ENCODE data around the gene ZNF823. TPM values are rescaled to one million over a fixed set of nuclear protein-coding genes. Genes with fewer than 3 reads are reported as not detected.
"Not testable (repeated sequence)": the region's sequence is repeated elsewhere in the genome, so short reads cannot be mapped to it uniquely, and the experiment has no call there.

The ZNF823 gene
- polyA plus RNA-seq, 1 donor, result 13.4 TPM

DNA sequence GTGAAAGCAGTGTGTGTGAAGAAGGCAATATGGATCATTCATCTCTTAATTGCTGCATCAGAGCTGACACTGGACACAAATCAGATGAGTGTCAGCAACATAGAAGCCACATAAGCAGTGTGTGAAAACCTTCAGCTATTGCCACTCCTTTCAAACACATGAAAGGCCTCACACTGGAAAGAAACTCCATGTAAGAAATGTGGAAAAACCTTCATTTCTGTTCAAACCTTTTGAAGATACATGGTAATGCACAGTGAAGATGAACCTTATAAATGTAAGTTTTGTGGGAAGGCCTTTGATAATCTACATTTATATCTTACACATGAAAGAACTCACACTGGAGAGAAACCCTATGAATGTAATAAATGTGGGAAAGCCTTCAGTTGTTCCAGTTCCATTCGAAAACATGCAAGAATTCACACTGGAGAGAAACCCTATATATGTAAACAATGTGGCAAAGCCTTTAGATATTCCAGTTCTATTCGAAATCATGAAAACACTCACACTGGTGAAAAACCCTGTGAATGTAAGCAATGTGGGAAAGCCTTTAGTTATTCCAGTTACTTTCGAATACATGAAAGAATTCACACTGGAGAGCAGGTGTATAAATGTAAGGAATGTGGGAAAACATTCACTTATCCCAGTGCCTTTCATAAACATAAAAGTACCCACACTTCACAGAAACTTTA lies 53.6 kb downstream of the ZNF823 start:
- DNase-seq, result no peak

DNA sequence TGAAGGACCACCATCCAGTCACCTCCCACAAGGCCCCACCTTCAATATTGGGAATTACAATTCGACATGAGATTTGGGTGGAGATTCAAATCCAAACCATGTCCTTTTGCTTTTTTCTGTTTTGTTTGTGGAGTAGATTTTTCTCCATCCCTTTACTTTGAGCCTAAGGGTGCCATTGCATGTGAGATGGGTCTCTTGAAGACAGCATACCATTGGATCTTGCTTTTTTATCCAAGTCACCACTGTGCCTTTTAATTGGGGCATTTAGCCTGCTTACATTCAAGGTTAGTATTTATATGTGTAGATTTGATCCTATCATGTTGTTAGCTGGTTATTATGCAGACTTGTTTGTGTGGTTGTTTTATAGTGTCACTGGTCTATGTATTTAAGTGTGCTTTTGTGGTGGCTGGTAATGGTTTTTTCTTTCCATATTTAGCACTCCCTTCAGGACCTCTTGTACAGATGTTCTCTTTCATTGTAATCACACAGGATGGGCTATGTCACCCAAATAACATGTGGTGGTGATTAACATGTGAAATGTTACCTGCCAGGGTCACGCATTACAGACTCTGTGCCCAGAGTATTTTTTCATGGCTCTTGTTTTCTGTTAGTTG lies 58.0 kb downstream of the ZNF823 start:
- DNase-seq, result no peak

DNA sequence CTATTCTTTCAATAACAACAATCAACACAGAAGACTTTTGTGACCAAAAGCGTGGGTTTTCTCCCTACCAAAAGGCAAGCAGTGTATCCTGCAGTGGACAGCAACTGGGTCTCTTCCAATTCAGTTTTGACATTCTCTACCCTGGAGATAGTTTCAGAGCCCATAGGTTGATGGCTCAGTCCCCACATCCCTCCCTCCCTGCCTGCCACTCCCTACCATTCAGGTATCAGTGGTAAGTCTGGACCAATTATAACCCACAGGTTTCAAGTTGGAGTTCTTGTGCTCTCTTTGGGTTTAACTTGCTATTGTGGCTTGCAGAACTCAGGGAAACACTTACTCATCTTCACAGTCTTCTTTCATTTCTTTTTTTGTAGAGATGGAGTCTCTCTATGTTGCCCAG lies 60.2 kb downstream of the ZNF823 start:
- DNase-seq, result no peak

DNA sequence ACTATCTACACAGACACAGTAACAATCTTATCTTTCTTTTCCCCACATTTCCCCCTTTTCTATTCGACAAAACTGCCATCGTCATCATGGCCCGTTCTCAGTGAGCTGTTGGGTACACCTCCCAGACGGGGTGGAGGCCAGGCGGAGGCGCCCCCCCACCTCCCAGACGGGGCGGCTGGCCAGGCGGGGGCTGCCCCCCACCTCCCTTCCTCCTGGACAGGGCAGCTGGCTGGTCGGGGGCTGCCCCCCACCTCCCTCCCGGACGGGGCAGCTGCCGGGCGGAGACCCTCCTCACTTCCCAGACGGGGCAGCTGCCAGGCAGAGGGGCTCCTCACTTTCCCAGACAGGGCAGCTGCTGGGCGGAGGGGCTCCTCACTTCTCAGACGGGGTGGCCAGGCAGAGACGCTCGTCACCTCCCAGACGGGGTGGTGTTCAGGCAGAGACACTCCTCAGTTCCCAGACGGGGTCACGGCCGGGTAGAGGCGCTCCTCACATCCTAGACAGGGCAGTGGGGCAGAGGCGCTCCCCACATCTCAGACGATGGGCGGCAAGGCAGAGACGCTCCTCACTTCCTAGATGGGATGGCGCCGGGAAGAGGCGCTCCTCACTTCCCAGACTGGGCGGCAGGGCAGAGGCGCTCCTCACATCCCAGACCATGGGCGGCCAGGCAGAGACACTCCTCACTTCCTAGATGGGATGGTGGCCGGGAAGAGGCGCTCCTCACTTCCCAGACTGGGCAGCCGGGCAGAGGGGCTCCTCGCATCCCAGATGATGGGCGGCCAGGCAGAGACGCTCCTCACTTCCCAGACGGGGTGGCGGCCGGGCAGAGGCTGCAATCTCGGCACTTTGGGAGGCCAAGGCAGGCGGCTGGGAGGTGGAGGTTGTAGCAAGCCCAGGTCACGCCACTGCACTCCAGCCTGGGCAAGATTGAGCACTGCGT lies 61.8 kb downstream of the ZNF823 start:
- not testable (repeated sequence) for DNase-seq

DNA sequence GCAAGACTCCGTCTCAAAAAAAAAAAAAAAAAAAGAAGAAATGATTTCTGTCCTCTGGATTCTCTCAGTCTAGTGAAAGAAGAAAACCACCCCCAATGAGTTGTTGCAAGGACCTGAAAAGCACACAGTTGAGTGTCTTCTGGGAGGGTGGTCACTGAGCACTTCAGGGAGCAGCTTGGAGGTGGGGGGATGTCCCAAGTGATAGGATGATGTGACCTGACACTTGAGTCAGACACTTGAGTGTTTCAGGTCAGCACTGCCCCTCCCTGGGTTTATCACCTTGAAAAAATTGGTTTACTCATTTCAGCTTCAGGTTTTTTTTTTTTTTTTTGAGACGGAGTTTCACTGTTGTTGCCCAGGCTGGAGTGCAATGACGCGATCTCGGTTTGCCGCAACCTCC lies 63.2 kb downstream of the ZNF823 start:
- no peak for DNase-seq

DNA sequence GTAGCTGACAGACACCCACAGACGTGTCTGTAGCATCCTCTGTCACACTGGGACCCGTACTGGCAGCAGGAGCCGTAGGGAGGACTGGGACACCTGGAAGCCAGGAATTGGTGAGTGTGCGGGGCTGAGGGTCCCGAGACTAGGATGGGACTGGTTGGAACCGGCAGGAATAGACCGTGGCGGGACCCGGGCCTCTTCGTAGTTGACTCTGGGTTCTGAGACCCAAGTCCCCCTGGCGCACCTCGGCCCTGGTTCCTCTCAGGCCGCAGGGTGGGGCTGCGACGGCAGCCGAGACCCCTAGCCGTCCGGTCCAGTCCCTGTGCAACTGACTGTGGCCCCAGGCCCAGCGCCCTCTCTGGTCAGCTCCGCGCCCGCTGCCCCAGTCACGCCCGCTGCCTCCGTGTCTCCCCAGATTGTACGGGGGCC lies 64.7 kb downstream of the ZNF823 start:
- DNase-seq, result peak; percentile 7

DNA sequence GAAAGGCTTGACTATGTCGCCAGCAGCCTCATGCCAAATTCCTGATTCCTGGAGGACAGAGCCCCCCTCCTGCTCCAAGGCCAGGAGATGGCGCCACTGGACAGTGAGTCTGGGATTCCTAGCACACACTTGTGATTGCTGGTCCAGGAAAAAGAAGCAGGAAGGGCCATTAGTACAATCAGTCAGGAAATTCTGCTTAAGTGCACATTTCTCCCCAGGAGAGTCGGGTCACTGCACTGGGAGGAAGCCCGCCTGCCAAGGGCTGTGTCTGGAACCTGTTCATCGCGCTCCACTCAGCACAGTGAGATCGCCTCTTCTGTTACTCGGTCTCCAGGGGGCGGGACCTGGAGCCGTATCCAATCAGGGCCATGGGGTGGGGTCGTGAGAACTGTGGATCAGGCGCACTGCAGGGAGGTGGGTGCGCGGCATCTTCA lies 65.1 kb downstream of the ZNF823 start:
- DNase-seq, result peak; percentile 89

Other genes with a start within 250 kb of the ZNF823 start
- gene ZNF653, start 233.1 kb downstream of the ZNF823 start, polyA plus RNA-seq (ENCODE audit: insufficient read length), result 9.6 TPM
- gene ECSIT, start 209.8 kb downstream of the ZNF823 start, polyA plus RNA-seq (ENCODE audit: insufficient read length), result 31.0 TPM
- gene CNN1, start 200.1 kb downstream of the ZNF823 start, polyA plus RNA-seq (ENCODE audit: insufficient read length), result 3.0 TPM
- gene ELOF1, start 179.7 kb downstream of the ZNF823 start, polyA plus RNA-seq (ENCODE audit: insufficient read length), result 42.3 TPM
- 10.0 TPM for gene ACP5, start 161.3 kb downstream of the ZNF823 start, polyA plus RNA-seq (ENCODE audit: insufficient read length)
- 43.4 TPM for gene ZNF627, start 141.5 kb downstream of the ZNF823 start, polyA plus RNA-seq (ENCODE audit: insufficient read length)
- 18.3 TPM for gene ZNF441, start 28.1 kb upstream of the ZNF823 start, polyA plus RNA-seq (ENCODE audit: insufficient read length)
- 7.4 TPM for gene ZNF491, start 59.6 kb upstream of the ZNF823 start, polyA plus RNA-seq (ENCODE audit: insufficient read length)
- 28.8 TPM for gene ZNF440, start 75.3 kb upstream of the ZNF823 start, polyA plus RNA-seq (ENCODE audit: insufficient read length)
- 34.7 TPM for gene ZNF439, start 109.8 kb upstream of the ZNF823 start, polyA plus RNA-seq (ENCODE audit: insufficient read length)
- gene ZNF69, start 148.8 kb upstream of the ZNF823 start, polyA plus RNA-seq (ENCODE audit: insufficient read length), result 32.2 TPM
- gene ZNF700, start 186.2 kb upstream of the ZNF823 start, polyA plus RNA-seq (ENCODE audit: insufficient read length), result 29.6 TPM
- gene ZNF763, start 226.1 kb upstream of the ZNF823 start, polyA plus RNA-seq (ENCODE audit: insufficient read length), result 13.4 TPM